ENCODE results near the gene DMBX1.
A peak's percentile ranks its signal among the peaks of the same experiment; 100 is the strongest.

Gene DMBX1

DNA sequence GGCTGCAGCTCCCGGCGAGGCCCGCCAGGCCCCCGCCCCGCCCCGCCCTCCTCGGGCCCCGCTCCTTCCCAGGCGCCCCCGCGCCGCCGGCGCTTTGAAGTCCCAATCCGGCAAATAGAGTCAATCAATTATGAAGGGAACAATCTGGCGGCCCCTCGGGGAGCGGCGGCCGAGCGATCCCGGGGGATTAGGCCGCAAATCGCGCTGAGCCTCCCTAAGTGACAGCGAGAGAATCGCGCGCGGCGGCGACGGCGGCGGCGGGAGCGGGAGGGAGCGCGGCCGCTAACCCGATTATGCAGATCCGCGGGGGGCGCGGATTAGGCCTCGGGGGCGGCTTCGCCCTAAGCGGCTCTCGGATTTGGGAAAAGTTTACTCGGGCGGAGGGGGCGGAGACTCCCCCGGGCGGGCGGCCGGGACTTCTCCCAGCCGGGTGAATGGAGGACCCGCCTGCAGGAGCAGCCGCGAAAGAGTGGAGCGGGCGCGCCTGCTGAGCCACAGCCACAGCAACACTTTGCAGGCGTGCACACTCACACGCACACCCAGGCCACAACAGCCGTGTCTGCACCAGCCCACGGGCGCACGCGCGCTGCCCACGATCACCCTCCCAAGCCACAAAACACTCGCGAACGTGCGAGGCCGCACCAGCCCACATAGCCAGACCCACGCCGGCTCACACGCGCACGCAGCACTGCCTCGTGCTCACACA, 23.0 kb upstream of the DMBX1 start:
- peak overlapping the region; percentile 32 for H3K4me3 ChIP-seq (ENCODE audit: control insufficient read depth, low read depth, low read length)
- TF ChIP-seq, protein P1, sequence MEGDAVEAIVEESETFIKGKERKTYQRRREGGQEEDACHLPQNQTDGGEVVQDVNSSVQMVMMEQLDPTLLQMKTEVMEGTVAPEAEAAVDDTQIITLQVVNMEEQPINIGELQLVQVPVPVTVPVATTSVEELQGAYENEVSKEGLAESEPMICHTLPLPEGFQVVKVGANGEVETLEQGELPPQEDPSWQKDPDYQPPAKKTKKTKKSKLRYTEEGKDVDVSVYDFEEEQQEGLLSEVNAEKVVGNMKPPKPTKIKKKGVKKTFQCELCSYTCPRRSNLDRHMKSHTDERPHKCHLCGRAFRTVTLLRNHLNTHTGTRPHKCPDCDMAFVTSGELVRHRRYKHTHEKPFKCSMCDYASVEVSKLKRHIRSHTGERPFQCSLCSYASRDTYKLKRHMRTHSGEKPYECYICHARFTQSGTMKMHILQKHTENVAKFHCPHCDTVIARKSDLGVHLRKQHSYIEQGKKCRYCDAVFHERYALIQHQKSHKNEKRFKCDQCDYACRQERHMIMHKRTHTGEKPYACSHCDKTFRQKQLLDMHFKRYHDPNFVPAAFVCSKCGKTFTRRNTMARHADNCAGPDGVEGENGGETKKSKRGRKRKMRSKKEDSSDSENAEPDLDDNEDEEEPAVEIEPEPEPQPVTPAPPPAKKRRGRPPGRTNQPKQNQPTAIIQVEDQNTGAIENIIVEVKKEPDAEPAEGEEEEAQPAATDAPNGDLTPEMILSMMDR (IDR thresholded peaks at IDR 0.05; ENCODE audit: control insufficient read depth, insufficient read depth, low read depth, low read length, missing control alignments) = no peak
- no peak for DNase-seq (ENCODE audit: low read depth)

DNA sequence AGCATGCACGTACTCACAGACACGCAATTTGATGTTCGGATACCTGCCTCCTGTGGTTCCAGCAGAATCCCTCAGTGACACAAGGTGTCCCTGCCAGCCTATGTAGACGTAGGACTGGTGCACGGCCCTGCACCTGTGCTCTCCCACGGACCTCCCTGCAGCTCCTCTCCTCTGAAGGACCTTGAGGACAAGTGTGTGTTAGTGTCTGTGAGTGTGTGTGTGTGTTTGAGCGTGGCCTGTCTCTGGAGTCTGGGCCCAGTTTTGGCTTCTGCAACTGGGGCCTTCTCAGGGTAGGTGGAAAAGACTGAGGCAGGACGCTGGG, 22.5 kb upstream of the DMBX1 start:
- DNase-seq (ENCODE audit: low read depth) = no peak
- H3K4me3 ChIP-seq (ENCODE audit: control insufficient read depth, low read depth, low read length) = peak overlapping the region; percentile 32
- TF ChIP-seq, protein P1 (IDR thresholded peaks at IDR 0.05; ENCODE audit: control insufficient read depth, insufficient read depth, low read depth, low read length, missing control alignments) = no peak

DNA sequence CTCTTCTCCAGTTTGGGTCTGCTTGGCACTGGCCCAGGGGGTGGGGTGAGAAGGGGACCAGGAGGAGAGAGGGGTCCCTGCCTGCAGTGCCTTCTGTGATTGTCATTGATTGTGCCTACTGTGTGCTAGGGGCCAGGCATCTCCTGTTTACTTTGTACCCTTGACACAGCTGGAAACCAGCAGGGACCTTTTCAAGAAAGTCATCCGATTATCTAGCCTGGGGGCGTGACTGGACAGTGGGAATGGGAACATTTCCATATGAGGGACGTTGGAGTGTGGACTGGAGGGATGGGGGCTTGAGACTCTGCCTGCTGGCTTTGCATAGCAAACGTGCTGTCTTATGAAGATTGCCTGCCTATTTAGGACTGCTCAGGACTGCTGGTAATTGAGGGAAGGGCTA, 19.8 kb upstream of the DMBX1 start:
- no peak overlapping the region for H3K4me3 ChIP-seq (ENCODE audit: control insufficient read depth, low read depth, low read length)
- TF ChIP-seq, protein P1 (IDR thresholded peaks at IDR 0.05; ENCODE audit: control insufficient read depth, insufficient read depth, low read depth, low read length, missing control alignments) = no peak
- no peak for DNase-seq (ENCODE audit: low read depth)

DNA sequence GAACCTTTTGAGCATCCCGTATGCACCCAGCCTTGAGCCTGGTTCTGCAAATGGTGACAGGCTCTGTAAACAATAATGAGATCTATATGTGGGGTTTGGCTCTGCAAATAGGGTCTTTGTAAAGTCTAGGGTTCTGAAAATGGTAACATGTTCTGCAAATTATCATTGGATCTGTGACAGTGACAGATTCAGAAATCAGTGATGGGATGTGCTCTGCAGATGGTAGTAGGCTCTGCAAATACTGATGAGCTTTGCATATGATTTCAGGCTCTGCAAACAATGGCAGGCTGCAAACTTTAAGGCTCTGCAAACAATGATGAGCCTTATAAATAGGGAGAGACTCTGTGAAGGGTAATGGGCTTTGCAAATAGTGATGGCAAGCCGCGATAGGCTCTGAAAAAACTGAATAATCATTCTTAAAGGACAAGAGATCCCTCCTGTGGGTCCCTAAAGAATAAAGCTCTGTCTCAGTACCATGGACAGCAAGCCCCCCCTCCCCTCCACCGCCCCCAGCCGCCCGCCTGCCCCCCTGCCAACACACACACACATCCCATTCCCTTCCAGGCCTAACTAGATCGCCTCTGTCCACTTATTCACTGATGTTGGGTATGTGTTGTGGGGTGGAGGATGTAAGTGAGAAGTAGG, 17.7 kb upstream of the DMBX1 start:
- DNase-seq (ENCODE audit: low read depth) = no peak
- no peak overlapping the region for H3K4me3 ChIP-seq (ENCODE audit: control insufficient read depth, low read depth, low read length)
- TF ChIP-seq, protein P1 (IDR thresholded peaks at IDR 0.05; ENCODE audit: control insufficient read depth, insufficient read depth, low read depth, low read length, missing control alignments) = no peak

DNA sequence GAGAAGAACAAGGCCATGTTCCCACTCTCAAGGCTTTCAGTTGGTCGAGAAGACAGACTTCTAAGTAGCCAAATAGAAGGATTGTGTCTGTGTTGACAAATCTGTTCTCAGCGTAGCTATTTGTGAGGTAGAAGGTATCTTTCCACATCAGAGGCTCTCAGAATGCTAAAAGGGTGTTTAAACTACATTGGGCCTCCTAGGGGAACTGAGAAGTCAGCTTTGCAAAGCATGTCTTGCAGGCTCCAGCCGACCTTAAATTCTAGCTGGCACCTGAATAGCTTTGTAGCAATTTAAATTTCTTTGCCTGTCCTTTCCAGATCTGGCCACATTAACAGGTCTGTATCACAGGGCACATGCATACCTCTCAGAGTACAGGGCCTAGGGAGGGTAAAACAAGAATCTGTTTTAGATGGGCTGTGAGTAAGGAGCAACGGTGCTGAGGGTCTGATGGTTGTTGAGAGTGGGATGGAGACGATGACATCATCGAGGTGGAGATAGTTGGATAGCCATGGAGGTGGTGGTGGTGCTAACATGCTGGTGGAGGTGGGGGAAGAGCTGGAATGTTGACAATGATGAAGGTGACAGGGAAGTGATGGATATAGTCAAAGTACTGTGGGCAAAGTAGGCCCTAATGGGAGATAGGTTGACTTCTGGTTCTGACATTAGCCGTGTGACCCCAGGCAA, 17.0 kb upstream of the DMBX1 start:
- no peak overlapping the region for H3K4me3 ChIP-seq (ENCODE audit: control insufficient read depth, low read depth, low read length)
- DNase-seq (ENCODE audit: low read depth) = no peak
- TF ChIP-seq, protein P1 (IDR thresholded peaks at IDR 0.05; ENCODE audit: control insufficient read depth, insufficient read depth, low read depth, low read length, missing control alignments) = no peak

DNA sequence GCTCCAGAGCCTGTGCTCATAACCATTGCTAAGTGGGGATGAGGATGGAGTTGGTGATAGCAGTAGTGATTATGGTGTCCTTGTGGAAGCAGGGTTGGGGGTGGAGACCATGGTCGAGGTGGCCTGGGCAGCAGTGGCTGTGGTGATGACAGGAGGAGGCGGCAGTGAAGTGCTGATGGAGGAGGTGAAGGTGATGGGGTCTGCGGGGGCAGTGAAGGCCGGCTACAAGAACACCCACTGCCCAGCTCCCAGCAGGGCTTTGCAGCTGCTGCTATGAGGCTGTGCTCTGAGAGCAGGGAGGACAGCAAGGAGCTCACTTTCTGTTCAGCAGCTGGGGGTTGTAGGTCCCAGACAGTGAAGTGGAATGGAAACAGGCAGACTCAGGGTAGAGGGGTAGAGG, 15.6 kb upstream of the DMBX1 start:
- DNase-seq (ENCODE audit: low read depth) = no peak
- TF ChIP-seq, protein P1 (IDR thresholded peaks at IDR 0.05; ENCODE audit: control insufficient read depth, insufficient read depth, low read depth, low read length, missing control alignments) = no peak
- H3K4me3 ChIP-seq (ENCODE audit: control insufficient read depth, low read depth, low read length) = no peak overlapping the region

All from AG09309 (cell line).